ENCODE measurements around the gene CHRNA4. TPM values are rescaled to one million over a fixed set of nuclear protein-coding genes. Genes with fewer than 3 reads are reported as not detected.

Gene CHRNA4
- total and polyA plus RNA-seq, 9 donors: 0.06 to 2.9 (median 0.43) TPM; not detected in 2

DNA sequence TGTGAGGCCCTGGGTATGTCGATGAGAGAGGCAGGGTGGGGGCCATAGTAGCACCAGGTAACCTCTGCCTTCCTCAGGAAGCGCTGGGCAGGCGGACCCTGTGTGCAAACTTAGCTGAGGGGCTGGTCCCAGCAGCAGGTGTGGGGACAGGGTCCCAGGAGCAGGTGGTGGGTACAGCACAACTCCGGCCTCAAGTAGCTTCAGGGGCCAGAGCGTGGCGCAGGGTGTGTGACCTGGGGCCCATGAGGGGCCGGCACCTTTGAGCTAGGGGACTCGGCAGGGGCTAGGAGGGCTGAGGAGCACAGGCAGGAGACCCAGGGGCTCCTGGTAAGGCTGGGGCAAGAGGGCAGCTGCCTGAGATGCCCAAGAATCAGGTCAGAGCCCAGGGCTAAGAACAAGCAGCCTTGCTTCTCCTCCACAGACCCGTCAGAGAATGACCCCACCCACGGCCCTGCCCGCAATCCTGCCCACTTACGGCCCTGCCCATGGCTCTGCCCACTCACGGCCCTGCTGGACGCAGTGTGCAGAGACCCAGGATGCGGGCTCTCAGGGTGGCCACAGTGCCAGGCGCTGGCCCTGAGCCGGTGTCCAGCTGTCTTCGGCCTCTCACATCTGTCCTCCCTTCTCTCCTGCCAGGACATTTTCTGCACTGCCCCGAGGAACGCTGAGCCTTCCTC lies 30.9 kb downstream of the CHRNA4 start:
- no peaks in the 10 kb centered on the region for H3K9me3 ChIP-seq
- no peaks in the 10 kb centered on the region for H3K27me3 ChIP-seq
- no peaks in the 10 kb centered on the region for H3K36me3 ChIP-seq
- 67 to 73% (median 67%) methylated on average over 20 of the region's 20 CpGs for WGBS, 3 donors
- H3K27ac ChIP-seq: no peak overlapping the region
- intact Hi-C loops (cut with DNase I): no loop called here
- TF ChIP-seq EP300 (IDR thresholded peaks at IDR 0.05) (no peak), POLR2A (IDR thresholded peaks at IDR 0.05) (no peak)
- TF ChIP-seq, protein P1, sequence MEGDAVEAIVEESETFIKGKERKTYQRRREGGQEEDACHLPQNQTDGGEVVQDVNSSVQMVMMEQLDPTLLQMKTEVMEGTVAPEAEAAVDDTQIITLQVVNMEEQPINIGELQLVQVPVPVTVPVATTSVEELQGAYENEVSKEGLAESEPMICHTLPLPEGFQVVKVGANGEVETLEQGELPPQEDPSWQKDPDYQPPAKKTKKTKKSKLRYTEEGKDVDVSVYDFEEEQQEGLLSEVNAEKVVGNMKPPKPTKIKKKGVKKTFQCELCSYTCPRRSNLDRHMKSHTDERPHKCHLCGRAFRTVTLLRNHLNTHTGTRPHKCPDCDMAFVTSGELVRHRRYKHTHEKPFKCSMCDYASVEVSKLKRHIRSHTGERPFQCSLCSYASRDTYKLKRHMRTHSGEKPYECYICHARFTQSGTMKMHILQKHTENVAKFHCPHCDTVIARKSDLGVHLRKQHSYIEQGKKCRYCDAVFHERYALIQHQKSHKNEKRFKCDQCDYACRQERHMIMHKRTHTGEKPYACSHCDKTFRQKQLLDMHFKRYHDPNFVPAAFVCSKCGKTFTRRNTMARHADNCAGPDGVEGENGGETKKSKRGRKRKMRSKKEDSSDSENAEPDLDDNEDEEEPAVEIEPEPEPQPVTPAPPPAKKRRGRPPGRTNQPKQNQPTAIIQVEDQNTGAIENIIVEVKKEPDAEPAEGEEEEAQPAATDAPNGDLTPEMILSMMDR (IDR thresholded peaks at IDR 0.05): no peak
- H3K4me3 ChIP-seq: no peak overlapping the region
- no peak for DNase-seq
- H3K4me1 ChIP-seq (ENCODE audit: insufficient read depth): no peaks in the 10 kb centered on the region

DNA sequence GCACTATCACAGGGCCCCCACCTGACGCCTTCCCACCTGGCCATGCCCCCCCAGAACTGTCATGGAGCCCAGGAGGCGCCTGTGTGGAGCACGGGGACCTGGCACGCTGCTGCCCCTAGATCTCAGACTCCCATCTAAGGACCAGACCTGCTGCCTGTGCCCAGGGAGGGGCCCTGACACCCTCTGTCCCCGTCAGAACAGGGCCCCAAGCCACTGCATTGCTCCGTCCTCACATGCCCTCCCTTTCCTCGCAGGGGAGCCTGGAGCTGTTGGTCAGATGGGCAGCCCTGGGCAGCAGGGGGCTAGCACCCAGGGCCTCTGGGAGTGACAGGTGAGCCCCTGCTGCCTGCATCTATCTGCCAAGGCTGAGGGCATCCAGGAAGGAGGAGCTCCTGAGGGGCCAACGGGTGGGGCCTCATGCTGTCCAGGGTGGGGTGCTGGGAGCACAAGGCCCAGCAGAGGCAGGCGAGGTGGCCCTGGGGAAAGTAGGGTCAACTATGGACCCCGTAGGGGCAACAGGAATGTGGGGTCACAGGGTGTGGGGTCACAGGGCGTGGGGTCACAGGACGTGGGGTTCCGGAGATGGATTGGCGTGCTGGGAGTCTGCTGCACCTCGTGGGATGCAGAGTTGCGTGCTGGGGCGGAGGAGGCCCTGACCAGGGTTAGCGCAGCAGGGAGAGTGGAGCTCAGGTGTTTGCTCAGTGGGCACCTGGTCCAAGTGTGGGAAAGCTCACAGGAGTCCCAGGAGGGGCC lies 31.6 kb downstream of the CHRNA4 start:
- Histone ChIP-seq H3K36me3 (no peaks in the 10 kb centered on the region), H3K9me3 (no peaks in the 10 kb centered on the region), H3K27me3 (no peaks in the 10 kb centered on the region), H3K4me1 (ENCODE audit: insufficient read depth) (no peaks in the 10 kb centered on the region), H3K27ac (no peak overlapping the region), H3K4me3 (no peak overlapping the region)
- intact Hi-C loops (cut with DNase I): no loop called here
- DNase-seq: no peak
- 81% methylated on average over 18 of the region's 18 CpGs for WGBS, 3 donors
- TF ChIP-seq, protein P1 (IDR thresholded peaks at IDR 0.05): no peak
- TF ChIP-seq EP300 (IDR thresholded peaks at IDR 0.05) (no peak), POLR2A (IDR thresholded peaks at IDR 0.05) (no peak)

DNA sequence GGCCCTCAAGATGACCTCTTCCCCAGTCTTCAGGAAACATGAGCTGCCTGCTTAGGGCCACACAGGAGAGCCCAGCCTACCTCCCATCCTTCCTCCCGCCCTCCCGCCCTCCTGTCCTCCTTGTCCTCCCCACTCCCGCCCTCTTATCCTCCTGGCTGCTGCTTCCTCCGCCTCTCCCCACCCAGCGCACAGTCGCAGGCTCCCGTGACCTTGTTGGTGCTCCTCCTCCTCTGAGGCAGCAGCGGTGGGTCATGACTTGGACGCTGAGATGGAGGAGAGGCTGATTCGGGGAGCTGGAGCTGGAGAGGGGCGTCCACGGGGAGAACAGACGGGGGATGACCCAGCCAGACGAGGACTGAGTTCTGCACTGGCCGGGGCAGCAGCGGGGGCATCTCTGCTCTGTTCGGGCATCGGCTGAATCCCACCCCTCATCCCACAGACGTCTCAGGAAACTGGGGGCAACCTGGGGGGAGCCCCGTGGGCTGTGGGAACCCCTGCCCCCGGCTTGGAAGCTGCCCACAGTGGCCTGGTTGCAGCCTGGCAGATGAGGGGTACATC lies 32.4 kb downstream of the CHRNA4 start:
- H3K27me3 ChIP-seq: no peaks in the 10 kb centered on the region
- H3K4me1 ChIP-seq (ENCODE audit: insufficient read depth): no peaks in the 10 kb centered on the region
- no peak overlapping the region for H3K4me3 ChIP-seq
- WGBS, 3 donors: 19 to 27% (median 26%) methylated on average over 20 to 21 of the region's 21 CpGs
- H3K36me3 ChIP-seq: no peaks in the 10 kb centered on the region
- intact Hi-C loops (cut with DNase I): no loop called here
- no peaks in the 10 kb centered on the region for H3K9me3 ChIP-seq
- no peak for DNase-seq
- H3K27ac ChIP-seq: no peak overlapping the region
- TF ChIP-seq, protein P1 (IDR thresholded peaks at IDR 0.05): no peak
- TF ChIP-seq POLR2A (IDR thresholded peaks at IDR 0.05) (no peak), EP300 (IDR thresholded peaks at IDR 0.05) (no peak)

- no peaks in the 10 kb centered on the region for H3K27me3 ChIP-seq
- WGBS, 3 donors: 80 to 86% (median 85%) methylated on average over 19 to 20 of the region's 20 CpGs
- H3K36me3 ChIP-seq: no peaks in the 10 kb centered on the region
- peak in 1 of 5 donors; percentile 24 for DNase-seq
- H3K9me3 ChIP-seq: no peaks in the 10 kb centered on the region
- H3K4me1 ChIP-seq (ENCODE audit: insufficient read depth): no peaks in the 10 kb centered on the region
- H3K27ac ChIP-seq: no peak overlapping the region
- intact Hi-C loops (cut with DNase I): no loop called here
- no peak overlapping the region for H3K4me3 ChIP-seq
- TF ChIP-seq, protein P1 (IDR thresholded peaks at IDR 0.05): no peak
- no peak for TF ChIP-seq EP300 (IDR thresholded peaks at IDR 0.05)
- TF ChIP-seq POLR2A (IDR thresholded peaks at IDR 0.05): no peak
These were observed 33.0 kb downstream of the CHRNA4 start for GRCh38 chr20:63328026-63328700.
